ENCODE measurements around the gene PXMP4.

- TF ChIP-seq CTCF (conservative IDR thresholded peaks at IDR 0.05) (no peak), ZFX (IDR thresholded peaks at IDR 0.05) (no peak)
These were observed 61.2 kb downstream of the PXMP4 start for GRCh38 chr20:33658929-33659328.

All from C4-2B (cell line).